Measurements from ENCODE around the gene ZMYND8.

- TF ChIP-seq POLR2A (IDR thresholded peaks at IDR 0.05), result no peak
- TF ChIP-seq CTCF (IDR thresholded peaks at IDR 0.05), result no peak
These were observed 140.7 kb downstream of the ZMYND8 start for GRCh38 chr20:47215653-47216397.

All from Peyer's patch (tissue), 4 donors.